Stimulated activated CD4-positive, alpha-beta T cell treated with anti-CD3 and anti-CD28 coated beads, Interleukin-1b, Interleukin-23, amount 100 ng/mL, for 24 hours (primary cell): ENCODE measurements around the gene BRAT1.
A peak's percentile ranks its signal among the peaks of the same experiment; 100 is the strongest.
"Not testable (repeated sequence)": the region's sequence is repeated elsewhere in the genome, so short reads cannot be mapped to it uniquely, and the experiment has no call there.

Source experiments
- DNase-seq, 4 experiments: peaks; one replicate each; pipeline ENCODE4 v3.0.0-alpha.2; 2020; ENCODE audit warnings: low read depth in 4 of 4, low spot score in 1 of 4

Gene BRAT1

GRCh38 chr7:2555121-2556052 is at the start of gene BRAT1:
BRAT1 (minus strand) TSS chr7:2555524; CDS start chr7:2554431, 1,093 bp downstream.
- peak; percentile 95 to 98 (median 96) for DNase-seq

- no peak for DNase-seq
Observed at GRCh38 chr7:2604608-2605174, 49.4 kb upstream of the BRAT1 start.

- no peak for DNase-seq
Observed at GRCh38 chr7:2603044-2603965, 48.0 kb upstream of the BRAT1 start.

GRCh38 chr7:2602406-2603043 is 47.2 kb upstream of the BRAT1 start:
- no peak for DNase-seq

- no peak for DNase-seq
Observed at GRCh38 chr7:2601907-2602306, 46.6 kb upstream of the BRAT1 start.

- no peak for DNase-seq
Observed at GRCh38 chr7:2601065-2601464, 45.7 kb upstream of the BRAT1 start.

- no peak for DNase-seq
Observed at GRCh38 chr7:2598154-2598823, 43.0 kb upstream of the BRAT1 start.

- DNase-seq: no peak
Observed at GRCh38 chr7:2597273-2597640, 41.9 kb upstream of the BRAT1 start.

- DNase-seq: no peak
Observed at GRCh38 chr7:2596464-2597272, 41.3 kb upstream of the BRAT1 start.

- no peak for DNase-seq
Observed at GRCh38 chr7:2595258-2595860, 40.0 kb upstream of the BRAT1 start.

- no peak for DNase-seq
Observed at GRCh38 chr7:2594599-2594998, 39.3 kb upstream of the BRAT1 start.

- no peak for DNase-seq
Observed at GRCh38 chr7:2593036-2593727, 37.9 kb upstream of the BRAT1 start.

- no peak for DNase-seq
Observed at GRCh38 chr7:2592375-2592865, 37.1 kb upstream of the BRAT1 start.

- DNase-seq: not testable (repeated sequence)
Observed at GRCh38 chr7:2589941-2590340, 34.6 kb upstream of the BRAT1 start.

- DNase-seq: no peak
Observed at GRCh38 chr7:2589341-2589740, 34.0 kb upstream of the BRAT1 start.

GRCh38 chr7:2587778-2588177 is 32.5 kb upstream of the BRAT1 start:
- DNase-seq: no peak

GRCh38 chr7:2587134-2587533 is 31.8 kb upstream of the BRAT1 start:
- no peak for DNase-seq

GRCh38 chr7:2586326-2587020 is 31.1 kb upstream of the BRAT1 start:
- DNase-seq: no peak
